Stimulated activated naive CD8-positive, alpha-beta T cell treated with anti-CD3 and anti-CD28 coated beads, Interleukin-15, Interleukin-2, amounts not matched to agents 100 ng/mL and 50 ng/mL, for 24 hours (primary cell): Measurements from ENCODE around the gene PLAAT2.
A peak's percentile ranks its signal among the peaks of the same experiment; 100 is the strongest.
"Not testable (repeated sequence)": the region's sequence is repeated elsewhere in the genome, so short reads cannot be mapped to it uniquely, and the experiment has no call there.

Experiments used
- H3K27ac Mint-ChIP-seq: one replicate; pipeline ENCODE4 v1.8.0; 2021; ENCODE audit warnings: mild to moderate bottlenecking, mixed read lengths
- H3K27me3 Mint-ChIP-seq: one replicate; pipeline ENCODE4 v1.8.0; 2021; ENCODE audit warnings: mixed read lengths
- H3K36me3 Mint-ChIP-seq: one replicate; pipeline ENCODE4 v1.8.0; 2021; ENCODE audit warnings: low read depth, mixed read lengths
- H3K4me1 Mint-ChIP-seq: one replicate; pipeline ENCODE4 v1.8.0; 2021; ENCODE audit warnings: low read depth, mixed read lengths
- H3K4me3 Mint-ChIP-seq: one replicate; pipeline ENCODE4 v1.8.0; 2021; ENCODE audit warnings: mild to moderate bottlenecking, mixed read lengths
- H3K9me3 Mint-ChIP-seq: one replicate; pipeline ENCODE4 v1.8.0; 2021; ENCODE audit warnings: mixed read lengths

Gene PLAAT2

DNA sequence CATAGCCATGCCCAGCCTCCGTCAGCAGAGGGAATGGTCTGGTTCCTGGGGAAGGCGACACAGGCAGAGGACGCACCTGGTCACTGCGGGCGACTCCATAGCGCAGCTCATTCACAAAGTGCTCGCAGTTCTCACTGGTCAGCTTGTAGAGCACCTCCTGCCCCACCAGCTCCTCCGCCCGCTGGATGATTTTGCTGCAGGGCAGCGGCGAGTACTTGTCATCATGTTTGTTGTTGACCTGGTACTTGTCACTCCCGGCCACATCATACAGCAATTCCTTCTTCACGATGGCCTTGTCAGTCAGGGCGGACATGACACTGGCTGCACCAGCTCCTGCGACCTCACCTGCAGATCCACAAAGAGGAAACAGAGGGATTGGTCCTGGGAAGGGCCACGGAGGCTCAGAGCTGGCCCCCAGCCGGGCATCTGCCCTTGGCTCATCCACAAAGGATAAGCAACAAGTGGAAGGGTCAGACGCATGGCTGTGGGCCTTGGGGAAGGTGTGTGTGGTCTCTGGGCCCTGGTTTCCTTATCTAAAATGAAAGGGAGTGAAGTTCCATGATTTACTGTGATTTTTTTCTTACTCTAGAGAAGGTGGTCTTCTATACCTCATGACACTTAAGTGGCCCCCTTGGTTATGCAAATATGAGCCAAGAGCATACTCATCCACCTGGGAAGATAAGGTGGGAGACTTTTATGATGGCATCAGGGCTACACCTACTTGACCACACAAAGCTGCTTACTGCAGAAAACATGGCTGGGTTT, 27.0 kb upstream of the PLAAT2 start:
- Mint-ChIP-seq H3K9me3 (no peaks in the 10 kb centered on the region), H3K36me3 (peaks cover 5% of the 10 kb centered on the region), H3K27ac (no peak overlapping the region), H3K27me3 (no peaks in the 10 kb centered on the region), H3K4me1 (no peaks in the 10 kb centered on the region), H3K4me3 (no peak overlapping the region)

- H3K4me3 Mint-ChIP-seq = no peak overlapping the region
Observed at GRCh38 chr11:63589000-63589399, 25.8 kb upstream of the PLAAT2 start.

DNA sequence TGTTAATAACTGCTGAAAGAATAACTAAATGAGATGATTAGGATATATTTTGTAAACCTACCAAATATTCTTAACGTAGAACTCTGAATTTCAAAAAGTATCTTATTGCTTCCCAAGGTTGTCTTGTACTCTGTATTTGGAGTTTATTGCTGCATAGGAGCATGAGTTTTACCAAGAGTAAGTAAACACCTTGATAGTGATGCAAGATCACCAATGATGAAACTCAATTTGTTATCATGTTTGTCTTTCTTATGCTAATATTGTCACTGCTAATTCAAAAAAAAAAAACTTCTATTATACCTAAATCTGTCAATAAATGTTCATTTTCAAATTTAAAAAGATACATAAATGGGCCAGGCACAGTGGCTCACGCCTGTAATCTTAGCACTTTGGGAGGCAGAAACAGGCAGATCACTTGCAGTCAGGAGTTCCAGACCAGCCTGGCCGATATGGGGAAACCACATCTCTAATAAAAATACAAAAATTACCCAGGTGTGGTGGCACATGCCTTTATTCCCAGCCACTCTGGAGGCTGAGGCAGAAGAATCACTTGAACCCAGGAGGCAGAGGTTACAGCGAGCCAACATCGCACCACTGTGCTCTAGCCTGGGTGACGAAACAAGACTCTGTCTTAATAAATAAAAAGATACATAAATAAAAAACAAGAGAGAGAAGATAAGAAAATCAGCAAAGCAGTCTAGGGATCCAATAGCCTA, 23.4 kb upstream of the PLAAT2 start:
- Mint-ChIP-seq H3K9me3 (peaks cover 10% of the 10 kb centered on the region), H3K36me3 (peaks cover 11% of the 10 kb centered on the region), H3K27me3 (no peaks in the 10 kb centered on the region), H3K4me3 (no peak overlapping the region), H3K4me1 (peaks cover 15% of the 10 kb centered on the region), H3K27ac (no peak overlapping the region)

More at GRCh38 chr11:63589000-63589399, 25.8 kb upstream of the PLAAT2 start:
- Mint-ChIP-seq H3K4me1 (no peaks in the 10 kb centered on the region), H3K36me3 (peaks cover 5% of the 10 kb centered on the region), H3K27ac (no peak overlapping the region), H3K9me3 (no peaks in the 10 kb centered on the region), H3K27me3 (no peaks in the 10 kb centered on the region)

DNA sequence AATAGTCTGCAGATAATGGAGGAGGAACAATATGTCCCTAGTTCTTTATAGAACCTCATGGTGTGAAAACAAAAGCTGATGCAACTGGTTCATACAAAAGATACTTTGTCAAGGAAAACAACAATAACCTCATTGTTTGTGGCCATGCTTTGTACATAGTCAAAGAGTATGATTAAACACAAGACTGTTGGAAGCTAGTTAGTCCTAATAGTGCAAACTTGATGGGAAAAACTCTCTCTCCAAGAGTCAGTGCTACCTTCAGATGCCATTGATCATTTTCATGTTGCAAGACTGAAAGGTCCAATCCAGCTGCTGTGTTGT, 20.1 kb upstream of the PLAAT2 start:
- Mint-ChIP-seq H3K36me3 (peaks cover 17% of the 10 kb centered on the region), H3K27ac (no peak overlapping the region)

DNA sequence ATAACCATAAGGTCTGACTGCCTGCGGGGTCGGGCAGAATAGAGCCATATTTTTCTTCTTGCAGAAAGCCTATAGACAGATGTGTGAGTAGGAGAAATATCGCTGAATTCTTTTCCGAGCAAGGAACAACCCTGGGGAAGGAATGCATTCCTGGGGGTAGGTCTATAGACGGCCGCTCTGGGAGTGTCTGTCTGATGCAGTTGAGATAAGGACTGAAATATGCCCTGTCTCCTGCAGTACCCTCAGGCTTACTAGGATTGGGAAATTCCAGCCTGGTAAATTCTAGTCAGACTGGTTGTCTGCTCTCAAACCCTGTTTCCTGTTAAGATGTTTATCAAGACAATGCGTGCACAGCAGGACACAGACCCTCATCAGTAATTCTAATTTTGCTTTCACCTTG, 18.0 kb upstream of the PLAAT2 start:
- Mint-ChIP-seq H3K36me3 (peaks cover 19% of the 10 kb centered on the region), H3K4me1 (peaks cover 17% of the 10 kb centered on the region), H3K9me3 (peaks cover 21% of the 10 kb centered on the region)
- not testable (repeated sequence) for H3K27me3 Mint-ChIP-seq, H3K27ac Mint-ChIP-seq, H3K4me3 Mint-ChIP-seq

More for the DNA sequence above, 20.1 kb upstream of the PLAAT2 start:
- no peak overlapping the region for H3K4me3 Mint-ChIP-seq
- peaks cover 21% of the 10 kb centered on the region for H3K9me3 Mint-ChIP-seq
- H3K27me3 Mint-ChIP-seq = no peaks in the 10 kb centered on the region
- peaks cover 17% of the 10 kb centered on the region for H3K4me1 Mint-ChIP-seq

DNA sequence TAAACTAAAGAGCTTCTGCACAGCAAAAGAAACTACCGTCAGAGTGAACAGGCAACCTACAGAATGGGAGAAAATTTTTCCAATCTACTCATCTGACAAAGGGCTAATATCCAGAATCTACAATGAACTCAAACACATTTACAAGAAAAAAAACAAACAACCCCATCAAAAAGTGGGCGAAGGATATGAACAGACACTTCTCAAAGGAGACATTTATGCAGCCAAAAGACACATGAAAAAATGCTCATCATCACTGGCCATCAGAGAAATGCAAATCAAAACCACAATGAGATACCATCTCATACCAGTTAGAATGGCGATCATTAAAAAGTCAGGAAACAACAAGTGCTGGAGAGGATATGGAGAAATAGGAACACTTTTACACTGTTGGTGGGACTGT, 15.7 kb upstream of the PLAAT2 start:
- H3K4me3 Mint-ChIP-seq, H3K27ac Mint-ChIP-seq, H3K27me3 Mint-ChIP-seq: not testable (repeated sequence)
- Mint-ChIP-seq H3K36me3 (peaks cover 19% of the 10 kb centered on the region), H3K4me1 (peaks cover 32% of the 10 kb centered on the region), H3K9me3 (peaks cover 21% of the 10 kb centered on the region)

DNA sequence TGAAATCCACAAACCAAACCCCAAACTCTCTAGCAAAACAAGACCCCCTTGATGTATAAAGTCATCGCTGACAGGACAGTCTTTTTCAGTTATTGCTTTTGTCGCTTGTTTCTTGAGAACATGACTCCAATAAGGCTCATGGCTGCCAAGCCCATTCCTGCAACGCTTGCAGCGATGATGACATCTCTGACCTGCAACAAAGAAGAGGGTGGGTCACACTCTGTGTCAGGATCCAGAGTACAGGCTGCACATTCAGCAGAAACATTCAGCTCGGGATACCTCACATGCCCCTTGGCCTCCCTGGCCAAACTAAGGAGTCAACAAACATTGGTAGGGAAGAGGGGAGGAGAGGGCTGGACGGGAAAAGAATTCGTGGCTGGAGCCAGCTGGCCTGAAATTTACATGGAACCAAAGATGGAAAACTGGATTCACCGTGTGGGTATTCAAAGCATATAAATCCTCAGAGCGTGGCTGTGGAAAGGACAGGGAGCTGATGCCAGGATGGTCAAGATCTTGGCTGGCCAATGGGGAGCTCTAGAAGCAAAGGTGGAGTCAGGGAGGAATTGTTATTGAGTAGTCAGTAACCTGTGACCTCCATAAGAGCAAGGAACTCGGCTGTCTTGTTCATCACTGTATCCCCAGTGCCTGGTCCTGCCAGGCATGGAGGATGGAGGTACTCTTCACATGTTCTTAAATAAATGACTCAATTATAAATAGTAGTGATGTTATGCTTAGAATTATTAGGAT, 11.8 kb upstream of the PLAAT2 start:
- H3K27ac Mint-ChIP-seq = peak overlapping the region; percentile 84

DNA sequence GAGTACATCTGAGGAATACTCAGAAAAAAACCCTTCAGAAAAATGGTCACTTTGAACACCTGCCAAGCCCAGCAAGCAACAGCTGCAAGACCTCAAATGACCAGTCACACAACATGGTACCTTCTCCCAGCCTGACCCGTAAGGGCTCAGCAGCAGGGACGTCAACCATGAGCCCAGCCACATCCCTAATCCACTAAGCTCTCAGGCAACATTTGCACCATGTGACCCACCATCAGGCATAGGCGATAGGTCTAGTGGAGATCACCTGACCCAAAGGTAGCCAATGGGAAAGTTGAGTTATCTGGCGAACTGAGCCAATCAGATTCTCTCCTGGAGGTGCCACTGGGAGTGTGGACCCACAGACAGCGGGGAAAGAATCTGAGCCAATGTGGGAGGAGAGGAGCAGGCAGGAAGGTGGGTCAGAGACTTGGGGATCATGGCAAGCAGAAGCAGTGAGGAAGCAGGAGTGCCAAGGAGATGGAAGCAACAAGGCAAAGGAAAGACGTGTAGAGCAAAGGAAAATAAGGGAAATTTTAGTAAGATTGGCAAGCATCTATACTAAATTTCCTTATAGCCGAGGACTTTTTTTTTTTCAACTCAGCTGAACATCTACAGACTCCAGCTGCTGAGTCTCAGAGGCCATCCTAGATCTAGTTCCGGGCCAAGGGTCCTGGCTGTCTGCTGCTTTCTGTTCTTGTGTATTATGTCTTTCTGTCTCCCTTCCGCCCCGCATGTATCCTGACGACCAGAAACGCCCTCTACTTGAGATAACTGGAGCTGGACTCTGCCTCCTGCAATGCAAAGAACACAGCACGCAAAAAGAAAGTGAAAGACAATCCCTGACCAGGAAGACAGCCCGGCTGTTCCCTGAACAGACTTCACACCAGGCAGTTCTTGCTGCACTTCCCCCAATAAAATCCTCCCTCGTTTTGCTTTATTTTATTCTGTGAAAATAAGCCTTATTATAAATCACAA, 11.0 kb upstream of the PLAAT2 start:
- Mint-ChIP-seq H3K27me3 (no peaks in the 10 kb centered on the region), H3K4me3 (peak overlapping the region; percentile 79), H3K4me1 (peaks cover 27% of the 10 kb centered on the region), H3K36me3 (peaks cover 3% of the 10 kb centered on the region), H3K27ac (peak overlapping the region; percentile 84), H3K9me3 (no peaks in the 10 kb centered on the region)

More for the DNA sequence above, 11.8 kb upstream of the PLAAT2 start:
- H3K4me1 Mint-ChIP-seq = peaks cover 27% of the 10 kb centered on the region
- H3K27me3 Mint-ChIP-seq = no peaks in the 10 kb centered on the region
- peak overlapping the region; percentile 79 for H3K4me3 Mint-ChIP-seq
- peaks cover 3% of the 10 kb centered on the region for H3K36me3 Mint-ChIP-seq
- no peaks in the 10 kb centered on the region for H3K9me3 Mint-ChIP-seq

GRCh38 chr11:63572026-63572688, 9.0 kb upstream of the PLAAT2 start:
- H3K36me3 Mint-ChIP-seq = no peaks in the 10 kb centered on the region
- peaks cover 37% of the 10 kb centered on the region for H3K4me1 Mint-ChIP-seq
- H3K9me3 Mint-ChIP-seq = no peaks in the 10 kb centered on the region
- H3K27me3 Mint-ChIP-seq = no peaks in the 10 kb centered on the region
- H3K4me3 Mint-ChIP-seq = no peak overlapping the region
- H3K27ac Mint-ChIP-seq = peak overlapping the region; percentile 29

- no peaks in the 10 kb centered on the region for H3K27me3 Mint-ChIP-seq
- H3K36me3 Mint-ChIP-seq = no peaks in the 10 kb centered on the region
- no peak overlapping the region for H3K27ac Mint-ChIP-seq
- H3K4me3 Mint-ChIP-seq = no peak overlapping the region
- no peaks in the 10 kb centered on the region for H3K9me3 Mint-ChIP-seq
- peaks cover 52% of the 10 kb centered on the region for H3K4me1 Mint-ChIP-seq
Observed at GRCh38 chr11:63569570-63569969, 6.4 kb upstream of the PLAAT2 start.

GRCh38 chr11:63567044-63567840, 4.1 kb upstream of the PLAAT2 start:
- Mint-ChIP-seq H3K27me3 (no peaks in the 10 kb centered on the region), H3K4me3 (peak overlapping the region; percentile 44), H3K27ac (peak overlapping the region; percentile 92), H3K4me1 (peaks cover 52% of the 10 kb centered on the region), H3K36me3 (no peaks in the 10 kb centered on the region), H3K9me3 (no peaks in the 10 kb centered on the region)

- Mint-ChIP-seq H3K4me1 (peaks cover 68% of the 10 kb centered on the region), H3K4me3 (no peak overlapping the region), H3K9me3 (no peaks in the 10 kb centered on the region), H3K36me3 (no peaks in the 10 kb centered on the region), H3K27ac (peak overlapping the region; percentile 65), H3K27me3 (no peaks in the 10 kb centered on the region)
Observed at GRCh38 chr11:63564784-63565350, 1.7 kb upstream of the PLAAT2 start.
